Activated naive CD8-positive, alpha-beta T cell treated with anti-CD3 and anti-CD28 coated beads, Interleukin-2, amount 10 ng/mL, durations not matched to agents 7 days and 5 days (primary cell): Measurements from ENCODE around the gene SLC13A3. TPM values are rescaled to one million over a fixed set of nuclear protein-coding genes. Genes with fewer than 3 reads are reported as not detected.
"Not testable (repeated sequence)": the region's sequence is repeated elsewhere in the genome, so short reads cannot be mapped to it uniquely, and the experiment has no call there.

Experiments used
- ATAC-seq: fragments of 150-1000 bp; cut with Tn5 transposase; one replicate; pipeline ENCODE4 v1.10.0; 2021; ENCODE audit warnings: low read depth, moderate library complexity
- POLR2A ChIA-PET: fragments of 350-600 bp; sonication (Branson Sonifier 250); formaldehyde crosslinking; loops from one replicate; lab custom pipeline; 2021; ENCODE audit warnings: antibody characterized with exemption; lab: Charles Lee
- DNase-seq: peaks from one replicate; pipeline ENCODE4 v3.0.0; 2021
- H3K27ac Mint-ChIP-seq: one replicate; pipeline ENCODE4 v1.8.0; 2022; ENCODE audit warnings: mild to moderate bottlenecking, mixed read lengths
- H3K27me3 Mint-ChIP-seq: one replicate; pipeline ENCODE4 v1.8.0; 2022; ENCODE audit warnings: mild to moderate bottlenecking, moderate library complexity, mixed read lengths
- H3K36me3 Mint-ChIP-seq: one replicate; pipeline ENCODE4 v1.8.0; 2021; ENCODE audit warnings: mild to moderate bottlenecking, mixed read lengths
- H3K4me1 Mint-ChIP-seq: one replicate; pipeline ENCODE4 v1.8.0; 2021; ENCODE audit warnings: mixed read lengths
- H3K4me3 Mint-ChIP-seq: one replicate; pipeline ENCODE4 v1.8.0; 2022; ENCODE audit warnings: mild to moderate bottlenecking, moderate library complexity, mixed read lengths
- H3K9me3 Mint-ChIP-seq: one replicate; pipeline ENCODE4 v1.8.0; 2021; ENCODE audit warnings: mixed read lengths
- total RNA-seq, 2 experiments: library from RNA; stranded (reverse); gene quantifications; one replicate each; pipeline ENCODE4 v1.2.3, GENCODE V29; 2021

The SLC13A3 gene
- total RNA-seq, 2 experiments from 2014 or later: 0.26 to 0.30 TPM

DNA sequence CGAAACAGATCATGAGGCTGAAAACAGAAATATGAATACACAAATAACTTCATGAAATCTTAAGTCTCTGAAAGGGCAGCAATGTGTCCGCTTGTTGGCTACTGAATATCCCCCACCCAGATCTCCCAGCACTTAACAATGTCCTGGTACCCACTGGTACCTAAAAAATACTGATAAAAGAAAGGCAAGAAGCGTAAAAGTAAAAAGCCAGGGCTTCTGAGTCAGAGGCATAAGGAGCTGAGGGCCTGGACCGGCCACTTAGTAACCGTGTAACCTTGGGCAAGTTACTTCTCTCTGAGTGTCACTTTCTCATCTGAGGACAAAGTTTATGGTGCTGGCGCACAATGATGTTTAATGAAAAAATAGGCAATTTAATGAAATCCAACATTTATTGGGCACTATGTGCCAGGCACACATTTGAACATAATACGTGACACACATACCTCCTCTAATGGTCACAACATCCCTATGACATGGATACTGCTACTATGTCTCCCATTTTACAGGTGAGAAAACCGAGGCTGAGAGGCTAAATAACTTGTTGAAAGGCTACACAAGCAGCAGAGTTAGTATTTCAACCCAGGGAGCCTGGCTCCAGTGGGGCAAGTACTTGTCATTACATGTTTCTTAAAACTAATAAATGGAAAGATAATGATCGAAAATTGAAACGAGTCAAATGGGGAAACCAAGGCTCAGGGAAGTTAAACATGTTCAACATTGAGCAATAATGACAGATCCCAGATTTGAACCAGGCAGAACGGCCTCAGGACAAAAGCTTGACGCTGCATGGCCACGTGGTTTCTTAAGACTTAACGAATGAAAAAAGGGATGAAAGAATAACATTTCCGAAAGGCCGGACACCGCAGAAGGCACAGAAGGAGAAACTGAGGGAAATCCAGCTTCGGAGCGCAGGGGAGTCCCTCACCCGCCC lies 37.2 kb upstream of the SLC13A3 start:
- H3K27me3 Mint-ChIP-seq: no peaks in the 10 kb centered on the region
- H3K4me3 Mint-ChIP-seq: peak overlapping the region; percentile 86
- H3K9me3 Mint-ChIP-seq: no peaks in the 10 kb centered on the region
- DNase-seq (no peak), ATAC-seq (no peak)
- H3K27ac Mint-ChIP-seq: peak overlapping the region; percentile 78
- H3K4me1 Mint-ChIP-seq: peaks cover 37% of the 10 kb centered on the region
- peaks cover 15% of the 10 kb centered on the region for H3K36me3 Mint-ChIP-seq
- POLR2A ChIA-PET: interaction anchor here (0.9 to 1.6 kb wide), 5 partner anchors 87 to 382 kb away, joined by 3 to 4 read pairs (median 3); partner anchors contain the start of gene ZNF334

- Mint-ChIP-seq H3K9me3 (no peaks in the 10 kb centered on the region), H3K4me1 (peaks cover 38% of the 10 kb centered on the region), H3K27ac (peak overlapping the region; percentile 22), H3K4me3 (no peak overlapping the region), H3K36me3 (peaks cover 15% of the 10 kb centered on the region), H3K27me3 (no peaks in the 10 kb centered on the region)
- DNase-seq (no peak), ATAC-seq (no peak)
- POLR2A ChIA-PET: no interaction called here
These were observed 32.9 kb upstream of the SLC13A3 start for GRCh38 chr20:46683939-46684750.

DNA sequence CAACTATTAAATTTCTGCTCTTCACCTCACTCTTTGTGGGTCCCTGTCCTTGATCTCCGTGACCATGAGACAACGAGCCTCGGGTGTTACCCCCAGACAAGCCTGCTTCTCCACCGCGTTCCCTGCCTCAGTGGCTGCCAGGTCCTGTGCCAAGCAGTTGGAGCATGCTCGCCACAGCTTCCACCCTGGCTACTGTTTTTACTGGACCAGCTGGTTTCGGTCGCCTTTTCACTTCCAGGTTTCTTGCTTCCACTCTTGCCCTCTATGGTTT lies 32.3 kb upstream of the SLC13A3 start:
- no peak overlapping the region for H3K4me3 Mint-ChIP-seq
- peaks cover 15% of the 10 kb centered on the region for H3K36me3 Mint-ChIP-seq
- POLR2A ChIA-PET: no interaction called here
- H3K9me3 Mint-ChIP-seq: no peaks in the 10 kb centered on the region
- no peak for DNase-seq
- H3K27me3 Mint-ChIP-seq: no peaks in the 10 kb centered on the region
- no peak overlapping the region for H3K27ac Mint-ChIP-seq
- peaks cover 38% of the 10 kb centered on the region for H3K4me1 Mint-ChIP-seq
- no peak for ATAC-seq

GRCh38 chr20:46683011-46683667 lies 31.9 kb upstream of the SLC13A3 start:
- no peak overlapping the region for H3K4me3 Mint-ChIP-seq
- ATAC-seq (no peak), DNase-seq (no peak)
- H3K4me1 Mint-ChIP-seq: peaks cover 34% of the 10 kb centered on the region
- POLR2A ChIA-PET: no interaction called here
- H3K9me3 Mint-ChIP-seq: no peaks in the 10 kb centered on the region
- H3K27ac Mint-ChIP-seq: no peak overlapping the region
- H3K27me3 Mint-ChIP-seq: no peaks in the 10 kb centered on the region
- peaks cover 15% of the 10 kb centered on the region for H3K36me3 Mint-ChIP-seq

- DNase-seq (no peak), ATAC-seq (no peak)
- Mint-ChIP-seq H3K9me3 (no peaks in the 10 kb centered on the region), H3K4me1 (peaks cover 26% of the 10 kb centered on the region), H3K27me3 (no peaks in the 10 kb centered on the region), H3K36me3 (peaks cover 15% of the 10 kb centered on the region), H3K27ac (no peak overlapping the region), H3K4me3 (no peak overlapping the region)
- POLR2A ChIA-PET: interaction anchor here (1.0 kb wide), 1 partner anchor 162 kb away, joined by 3 read pairs; no protein-coding TSS in a partner anchor
These were observed 31.0 kb upstream of the SLC13A3 start for GRCh38 chr20:46682063-46682821.

GRCh38 chr20:46681032-46681854 lies 30.0 kb upstream of the SLC13A3 start:
- Mint-ChIP-seq H3K4me1 (peaks cover 18% of the 10 kb centered on the region), H3K27me3 (no peaks in the 10 kb centered on the region), H3K9me3 (no peaks in the 10 kb centered on the region), H3K36me3 (peaks cover 9% of the 10 kb centered on the region), H3K27ac (peak overlapping the region; percentile 44), H3K4me3 (no peak overlapping the region)
- POLR2A ChIA-PET: interaction anchor here (0.7 to 2.5 kb wide), 3 partner anchors 136 to 161 kb away, joined by 3 to 7 read pairs (median 3); no protein-coding TSS in a partner anchor
- ATAC-seq: peak; percentile 66
- DNase-seq: peak; percentile 60

DNA sequence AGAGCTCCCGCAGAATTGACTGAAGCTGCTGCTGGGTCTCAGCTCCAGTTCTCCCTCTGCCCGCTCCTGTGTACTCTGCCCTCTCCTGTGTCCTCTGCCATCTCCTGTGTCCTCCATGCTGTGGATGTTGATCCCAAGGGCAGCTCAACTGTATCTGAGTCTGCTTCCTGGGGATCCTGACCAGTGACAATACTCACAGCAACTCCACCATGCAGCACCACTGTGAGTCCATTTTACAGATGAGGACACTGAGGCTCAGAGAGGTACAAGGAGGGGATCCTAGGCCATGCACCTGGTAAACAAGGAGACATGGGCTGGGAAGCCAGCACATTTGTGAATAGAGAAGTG lies 29.4 kb upstream of the SLC13A3 start:
- Mint-ChIP-seq H3K27ac (peak overlapping the region; percentile 44), H3K4me1 (peaks cover 12% of the 10 kb centered on the region), H3K27me3 (no peaks in the 10 kb centered on the region), H3K9me3 (no peaks in the 10 kb centered on the region), H3K36me3 (peaks cover 4% of the 10 kb centered on the region), H3K4me3 (no peak overlapping the region)
- POLR2A ChIA-PET: interaction anchor here (2.5 kb wide), 1 partner anchor 136 kb away, joined by 7 read pairs; no protein-coding TSS in a partner anchor
- DNase-seq (no peak), ATAC-seq (no peak)

- Mint-ChIP-seq H3K27ac (no peak overlapping the region), H3K27me3 (no peaks in the 10 kb centered on the region), H3K36me3 (no peaks in the 10 kb centered on the region), H3K4me3 (no peak overlapping the region), H3K4me1 (peaks cover 9% of the 10 kb centered on the region), H3K9me3 (peaks cover under 1% of the 10 kb centered on the region)
- no peak for ATAC-seq
- POLR2A ChIA-PET: interaction anchor here (2.5 kb wide), 1 partner anchor 134 kb away, joined by 7 read pairs; no protein-coding TSS in a partner anchor
- no peak for DNase-seq
These were observed 27.3 kb upstream of the SLC13A3 start for GRCh38 chr20:46678516-46678915.

GRCh38 chr20:46677608-46678007 lies 26.3 kb upstream of the SLC13A3 start:
- H3K27ac Mint-ChIP-seq: no peak overlapping the region
- H3K27me3 Mint-ChIP-seq: no peaks in the 10 kb centered on the region
- POLR2A ChIA-PET: no interaction called here
- peaks cover 9% of the 10 kb centered on the region for H3K4me1 Mint-ChIP-seq
- DNase-seq: no peak
- H3K36me3 Mint-ChIP-seq: no peaks in the 10 kb centered on the region
- H3K9me3 Mint-ChIP-seq: peaks cover 2% of the 10 kb centered on the region
- no peak overlapping the region for H3K4me3 Mint-ChIP-seq
- ATAC-seq: no peak

GRCh38 chr20:46676649-46677316 lies 25.5 kb upstream of the SLC13A3 start:
- DNase-seq, H3K36me3 Mint-ChIP-seq, H3K27ac Mint-ChIP-seq, H3K4me1 Mint-ChIP-seq, H3K9me3 Mint-ChIP-seq, H3K27me3 Mint-ChIP-seq, H3K4me3 Mint-ChIP-seq, ATAC-seq, POLR2A ChIA-PET: not testable (repeated sequence)

GRCh38 chr20:46674253-46675083 lies 23.2 kb upstream of the SLC13A3 start:
- POLR2A ChIA-PET: no interaction called here
- no peaks in the 10 kb centered on the region for H3K4me1 Mint-ChIP-seq
- no peak overlapping the region for H3K27ac Mint-ChIP-seq
- ATAC-seq (no peak), DNase-seq (no peak)
- H3K36me3 Mint-ChIP-seq: no peaks in the 10 kb centered on the region
- H3K9me3 Mint-ChIP-seq: peaks cover 15% of the 10 kb centered on the region
- peaks cover 3% of the 10 kb centered on the region for H3K27me3 Mint-ChIP-seq
- no peak overlapping the region for H3K4me3 Mint-ChIP-seq
